Aorta (tissue), 5 donors: Measurements from ENCODE around the gene SNX10. TPM values are rescaled to one million over a fixed set of nuclear protein-coding genes. Genes with fewer than 3 reads are reported as not detected.

Experiments
- ATAC-seq: fragments of 200-7000 bp; cut with Tn5 transposase; one replicate; pipeline ENCODE4 v1.9.1; 2022; ENCODE audit warnings: moderate library complexity; ENCODE audit not compliant: low FRiP score
- DNase-seq, 2 donors: peaks; one replicate each; pipeline ENCODE4 v3.0.0-alpha.2; 2020
- H3K27ac ChIP-seq, 2 donors: one replicate each; pipeline ENCODE4 v1.5.1; 2013; ENCODE audit warnings: low read length in 2 of 2, mild to moderate bottlenecking in 2 of 2, moderate library complexity in 2 of 2, control low read depth in 1 of 2, inconsistent platforms in 1 of 2, low read depth in 1 of 2
- H3K27me3 ChIP-seq, 2 donors: one replicate each; pipeline ENCODE4 v1.6.1; 2013; ENCODE audit warnings: control low read depth in 1 of 2, low read length in 1 of 2, mild to moderate bottlenecking in 1 of 2, moderate library complexity in 1 of 2; ENCODE audit not compliant: insufficient read depth in 2 of 2, control insufficient read depth in 1 of 2
- H3K36me3 ChIP-seq, 2 donors: one replicate each; pipeline ENCODE4 v1.6.1; 2013; ENCODE audit warnings: control low read depth in 1 of 2, low read length in 1 of 2, mild to moderate bottlenecking in 1 of 2; ENCODE audit not compliant: insufficient read depth in 2 of 2, control insufficient read depth in 1 of 2
- H3K4me1 ChIP-seq, 2 donors: one replicate each; pipeline ENCODE4 v1.6.1; 2013; ENCODE audit warnings: low read length in 2 of 2, control low read depth in 1 of 2, mild to moderate bottlenecking in 1 of 2, moderate library complexity in 1 of 2; ENCODE audit not compliant: insufficient read depth in 2 of 2, control insufficient read depth in 1 of 2
- H3K4me3 ChIP-seq, 2 donors: one replicate each; pipeline ENCODE4 v1.5.1; 2013; ENCODE audit warnings: low read length in 2 of 2, control low read depth in 1 of 2, mild to moderate bottlenecking in 1 of 2
- H3K9me3 ChIP-seq: one replicate; pipeline ENCODE4 v1.6.1; 2013; ENCODE audit warnings: mild to moderate bottlenecking, low read length; ENCODE audit not compliant: control insufficient read depth
- WGBS, 2 donors: extraction: QIAGEN DNeasy Blood & Tissue Kit; methylation state at CpG; one replicate each; pipeline ENCODE4 v1.1.7; 2013; 5-methylcytosine and 5-hydroxymethylcytosine counted together
- intact Hi-C, 2 donors: fragments of 100-400 bp; cut with DNase I; formaldehyde crosslinking; loops; one replicate each; pipeline versions ENCODE4 v1.14.2 to v1.15.0; 2022
- polyA plus RNA-seq, 2 donors: library from polyadenylated mRNA; stranded (reverse); fragments of 200-250 nt; gene quantifications; one replicate each; pipeline ENCODE4 v1.2.3, GENCODE V29; 2013
- total RNA-seq, 2 donors: library from RNA; stranded (reverse); fragmentation: NEBNext Ultra II Directional; extraction: Animal tissue kit (Norgen Biotek cat#: 25700); gene quantifications; one replicate each; pipeline ENCODE4 v1.2.1, GENCODE V29; 2021
- donor health status: healthy with polysubstance abuse.
- donor health status: Bipolar disorder and iron deficiency.
- donor health status: DM: no; HTN: no; CAD: no.
- donor health status: DM: no; HTN: no; CAD: no.
- donor health status: DM: yes; HTN: yes; CAD: no.

The SNX10 gene
- total and polyA plus RNA-seq, 4 donors: 0.72 to 7.3 (median 5.0) TPM

DNA sequence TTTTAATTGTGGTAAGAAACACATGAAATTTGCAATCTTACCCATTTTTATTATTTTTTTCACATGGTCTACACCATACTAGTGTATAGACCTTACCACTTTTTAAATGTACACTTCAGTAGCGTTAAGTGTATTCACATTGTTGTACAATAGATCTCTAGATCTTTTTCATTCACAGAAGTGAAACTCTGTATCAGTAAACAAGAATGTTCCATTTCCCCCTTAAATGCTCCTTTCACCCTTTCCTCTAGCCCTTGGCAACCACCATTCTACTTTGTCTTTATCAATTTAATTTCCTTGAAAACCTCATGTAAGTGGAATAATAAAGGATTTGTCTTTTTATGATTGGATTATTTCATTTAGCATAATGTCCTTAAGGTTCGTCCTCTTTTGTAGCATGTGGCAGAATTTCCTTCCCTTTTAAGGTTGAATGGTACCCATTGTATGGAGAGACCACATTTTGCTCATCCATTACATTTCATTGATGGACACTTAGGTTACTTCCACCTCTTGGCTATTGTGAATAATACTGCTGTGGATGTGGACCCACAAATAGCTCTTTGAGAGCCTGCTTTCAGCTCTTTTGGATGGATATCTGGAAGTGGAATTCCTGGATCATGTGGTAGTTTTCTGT is 45.7 kb downstream of the SNX10 start:
- H3K36me3 ChIP-seq: no peaks in the 10 kb centered on the region
- H3K4me3 ChIP-seq: no peak overlapping the region
- no peaks in the 10 kb centered on the region for H3K4me1 ChIP-seq
- no peak overlapping the region for H3K27ac ChIP-seq
- no peak for DNase-seq
- no peaks in the 10 kb centered on the region for H3K9me3 ChIP-seq
- intact Hi-C loops: no loop called here
- no peak for ATAC-seq
- 50 to 53% methylated on average over 2 of the region's 2 CpGs for WGBS, 2 donors
- no peaks in the 10 kb centered on the region for H3K27me3 ChIP-seq

DNA sequence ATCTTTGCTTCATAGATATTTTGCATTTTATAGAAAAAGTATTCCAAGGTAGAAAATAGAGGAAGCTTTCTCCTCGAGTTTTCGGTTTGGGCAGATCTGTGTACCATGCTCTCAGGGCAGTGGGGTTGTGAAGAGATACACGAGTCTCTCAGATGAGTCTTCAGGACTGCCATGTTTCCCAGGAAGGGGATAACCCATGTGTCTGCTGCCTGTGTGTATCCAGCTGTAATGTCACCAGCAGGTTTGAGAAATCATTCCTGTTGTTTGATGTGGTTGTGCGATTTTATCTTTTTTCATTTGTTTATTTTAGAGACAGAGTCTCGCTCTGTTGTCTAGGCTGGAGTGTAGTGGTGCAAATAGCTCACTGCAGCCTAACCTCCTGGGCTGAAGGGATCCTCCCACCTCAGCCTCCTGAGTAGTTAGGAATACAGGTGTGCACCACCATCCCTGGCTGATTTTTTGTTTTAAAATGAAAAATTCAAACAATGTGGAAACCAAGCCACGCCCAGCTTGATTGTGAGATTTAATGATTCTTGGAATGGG is 48.9 kb downstream of the SNX10 start:
- ATAC-seq: no peak
- intact Hi-C loops: no loop called here
- H3K9me3 ChIP-seq: no peaks in the 10 kb centered on the region
- H3K27me3 ChIP-seq: no peaks in the 10 kb centered on the region
- H3K4me3 ChIP-seq: no peak overlapping the region
- DNase-seq: no peak
- no peaks in the 10 kb centered on the region for H3K4me1 ChIP-seq
- no peak overlapping the region for H3K27ac ChIP-seq
- WGBS, 2 donors: 81 to 88% methylated on average over 6 of the region's 6 CpGs
- H3K36me3 ChIP-seq: no peaks in the 10 kb centered on the region

DNA sequence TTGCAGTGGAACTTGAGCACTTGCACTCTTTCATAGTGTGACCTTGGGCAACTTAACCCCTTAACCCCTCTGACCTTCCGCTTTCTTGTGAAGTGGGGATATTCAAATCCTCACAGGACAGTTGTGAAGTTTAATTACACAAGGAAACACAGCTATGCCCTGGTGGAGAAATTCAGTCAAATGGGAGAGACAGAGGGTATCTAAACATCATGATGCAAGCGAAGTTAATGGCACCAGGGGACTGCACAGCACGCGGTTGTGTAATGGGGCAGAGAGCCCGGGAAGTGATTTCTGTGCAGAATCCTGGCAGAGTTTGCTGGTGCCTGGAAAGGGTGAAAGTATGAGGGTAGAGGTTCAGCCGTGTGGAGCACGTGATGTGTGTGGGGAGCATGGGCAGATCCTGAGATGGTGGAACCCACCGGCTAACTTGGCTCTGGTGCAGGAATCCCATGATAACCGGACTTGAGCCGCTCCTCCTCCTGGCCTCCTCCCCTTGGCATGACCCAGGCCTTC is 51.7 kb downstream of the SNX10 start:
- H3K4me3 ChIP-seq: no peak overlapping the region
- no peaks in the 10 kb centered on the region for H3K9me3 ChIP-seq
- intact Hi-C loops: no loop called here
- no peaks in the 10 kb centered on the region for H3K36me3 ChIP-seq
- DNase-seq (no peak), ATAC-seq (peak; percentile 19)
- WGBS, 2 donors: 72 to 73% methylated on average over 10 of the region's 10 CpGs
- no peak overlapping the region for H3K27ac ChIP-seq
- H3K4me1 ChIP-seq: no peaks in the 10 kb centered on the region
- no peaks in the 10 kb centered on the region for H3K27me3 ChIP-seq

DNA sequence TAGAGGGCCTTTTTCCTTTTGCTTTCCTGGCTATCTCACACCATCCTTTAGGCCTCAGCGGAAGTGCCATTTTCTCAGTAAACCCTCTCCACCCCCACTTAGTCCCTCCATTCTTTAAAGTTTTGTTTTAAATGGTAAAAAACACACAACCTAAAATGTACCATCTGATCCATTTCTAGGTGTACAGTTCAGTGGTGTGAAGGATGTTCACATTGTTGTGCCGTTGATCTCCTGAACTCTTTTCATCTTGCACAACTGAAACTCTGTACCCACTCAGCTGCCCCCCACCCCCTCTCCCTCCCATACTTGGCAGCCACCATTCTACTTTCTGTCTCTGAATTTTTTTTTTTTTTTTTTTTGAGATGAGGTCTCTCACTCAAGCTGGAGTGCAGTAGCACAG is 52.2 kb downstream of the SNX10 start:
- DNase-seq (no peak), ATAC-seq (no peak)
- intact Hi-C loops: no loop called here
- no peaks in the 10 kb centered on the region for H3K4me1 ChIP-seq
- 88 to 95% methylated on average over 2 of the region's 2 CpGs for WGBS, 2 donors
- no peaks in the 10 kb centered on the region for H3K27me3 ChIP-seq
- no peaks in the 10 kb centered on the region for H3K9me3 ChIP-seq
- H3K4me3 ChIP-seq: no peak overlapping the region
- H3K27ac ChIP-seq: no peak overlapping the region
- H3K36me3 ChIP-seq: no peaks in the 10 kb centered on the region

DNA sequence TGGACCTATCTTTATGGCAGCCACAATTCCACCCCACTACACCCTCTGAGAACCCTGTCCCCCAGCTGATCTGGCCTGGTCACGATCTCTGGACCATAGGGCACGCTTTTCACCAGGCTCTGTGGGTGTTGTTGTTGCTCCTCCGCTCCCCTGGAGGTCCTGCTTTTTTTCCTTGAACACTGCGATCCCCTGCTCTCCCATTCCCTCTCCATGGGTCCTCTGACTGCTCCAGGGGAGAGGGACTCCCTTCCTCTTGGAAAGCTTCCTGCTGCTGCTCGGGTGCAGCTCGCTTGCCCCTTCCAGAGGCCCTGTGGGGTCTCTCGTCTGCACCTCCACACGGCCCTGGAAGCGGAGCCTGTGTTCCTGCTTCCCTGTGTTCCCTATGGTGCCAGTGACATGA is 53.5 kb downstream of the SNX10 start:
- intact Hi-C loops: no loop called here
- no peak for ATAC-seq

DNA sequence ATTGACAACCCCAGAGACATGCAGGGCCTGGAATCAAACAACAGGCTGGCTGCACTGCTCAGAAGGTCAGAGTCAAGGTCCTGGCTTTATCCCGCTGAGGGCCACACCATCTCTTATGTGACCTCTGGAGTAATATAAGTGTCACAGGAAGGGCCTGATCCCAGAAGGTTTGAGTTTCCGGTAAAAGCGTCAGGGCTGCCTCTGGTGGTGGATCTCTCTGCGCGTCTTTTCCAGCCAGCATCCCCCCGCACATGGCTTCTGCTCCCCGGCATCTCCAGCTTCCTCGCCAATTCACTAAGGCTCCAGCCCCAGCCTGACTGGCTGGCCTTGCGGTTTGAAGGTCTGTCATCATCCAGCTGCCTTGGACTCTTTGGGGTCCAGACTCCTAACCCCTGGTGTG is 54.2 kb downstream of the SNX10 start:
- H3K4me1 ChIP-seq: no peaks in the 10 kb centered on the region
- H3K4me3 ChIP-seq: no peak overlapping the region
- 87 to 94% methylated on average over 9 of the region's 9 CpGs for WGBS, 2 donors
- no peaks in the 10 kb centered on the region for H3K9me3 ChIP-seq
- H3K27ac ChIP-seq: no peak overlapping the region
- DNase-seq (no peak), ATAC-seq (no peak)
- H3K36me3 ChIP-seq: no peaks in the 10 kb centered on the region
- intact Hi-C loops: no loop called here
- H3K27me3 ChIP-seq: no peaks in the 10 kb centered on the region

More for the DNA sequence above, 53.5 kb downstream of the SNX10 start:
- Histone ChIP-seq H3K27me3 (no peaks in the 10 kb centered on the region), H3K4me3 (no peak overlapping the region), H3K27ac (no peak overlapping the region), H3K36me3 (no peaks in the 10 kb centered on the region), H3K4me1 (no peaks in the 10 kb centered on the region), H3K9me3 (no peaks in the 10 kb centered on the region)
- DNase-seq: no peak
- WGBS, 2 donors: 82% methylated on average over 9 of the region's 9 CpGs

DNA sequence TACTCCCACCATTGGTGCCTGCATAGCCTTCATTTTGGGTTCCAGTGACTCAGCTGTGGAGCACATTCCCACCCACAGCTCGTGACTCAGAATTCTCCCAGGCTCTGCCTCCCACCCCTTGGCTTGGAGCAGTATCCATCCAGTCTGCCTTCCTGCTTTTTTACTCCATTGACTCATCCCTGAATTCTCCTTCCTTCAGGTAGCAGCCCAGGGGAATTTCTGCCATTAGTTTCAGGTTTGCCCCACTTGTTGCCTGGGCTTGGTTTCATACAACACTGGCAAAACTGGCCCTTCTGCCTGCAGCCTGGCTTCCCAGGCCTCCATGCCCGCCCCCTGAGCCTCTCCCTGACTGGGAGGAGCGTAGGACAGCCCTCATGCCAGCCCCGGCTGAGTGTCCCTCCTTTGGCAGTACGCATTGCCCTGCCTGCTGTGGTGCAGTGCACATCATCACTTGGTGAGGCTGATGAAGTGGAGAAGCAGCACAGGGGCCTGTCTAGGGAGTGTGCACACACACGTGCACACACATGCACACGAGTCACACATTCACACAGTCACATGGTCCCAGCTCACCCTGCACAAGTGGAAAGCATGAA is 55.0 kb downstream of the SNX10 start:
- ATAC-seq (no peak), DNase-seq (no peak)
- intact Hi-C loops: no loop called here
- Histone ChIP-seq H3K9me3 (no peaks in the 10 kb centered on the region), H3K27me3 (no peaks in the 10 kb centered on the region), H3K4me1 (no peaks in the 10 kb centered on the region), H3K27ac (no peak overlapping the region), H3K4me3 (no peak overlapping the region), H3K36me3 (no peaks in the 10 kb centered on the region)
- 67 to 73% methylated on average over 7 of the region's 7 CpGs for whole genome bisulfite sequencing, 2 donors

DNA sequence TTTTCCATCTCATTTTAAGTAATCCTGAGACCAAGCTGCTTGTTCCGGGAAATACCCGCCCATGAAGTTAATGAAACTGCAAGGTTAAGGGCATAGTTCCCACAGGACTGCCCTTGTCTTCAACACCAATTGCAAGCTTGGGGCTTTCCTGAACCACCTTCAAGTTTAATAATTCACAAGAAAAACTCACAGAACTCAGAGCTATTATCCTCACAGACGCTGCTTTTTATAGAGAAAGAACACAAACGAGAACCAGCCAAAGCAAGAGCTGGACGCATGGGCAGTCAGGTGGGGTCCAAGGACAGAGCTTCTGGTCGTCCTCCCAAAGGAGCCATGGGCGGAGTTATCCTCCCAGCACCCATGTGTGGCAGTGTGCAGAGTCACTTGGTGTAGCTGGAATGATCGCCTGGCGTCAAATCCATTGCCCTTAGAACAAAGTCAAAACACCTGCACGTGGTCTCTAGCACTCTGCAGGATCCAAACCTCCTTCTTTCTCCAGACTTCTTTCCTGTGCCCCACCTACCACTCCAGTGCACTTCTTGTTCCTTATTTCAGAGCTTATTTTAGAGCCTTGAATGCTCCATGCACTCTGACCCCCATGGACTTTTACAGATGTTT is 56.7 kb downstream of the SNX10 start:
- H3K4me1 ChIP-seq: no peaks in the 10 kb centered on the region
- intact Hi-C loops: no loop called here
- WGBS, 2 donors: 74 to 80% methylated on average over 10 of the region's 10 CpGs
- no peak overlapping the region for H3K4me3 ChIP-seq
- DNase-seq (no peak), ATAC-seq (no peak)
- no peaks in the 10 kb centered on the region for H3K27me3 ChIP-seq
- H3K27ac ChIP-seq: no peak overlapping the region
- no peaks in the 10 kb centered on the region for H3K9me3 ChIP-seq
- H3K36me3 ChIP-seq: no peaks in the 10 kb centered on the region
